Keratinocyte (primary cell): ENCODE results near the gene RPL38. TPM values are rescaled to one million over a fixed set of nuclear protein-coding genes. Genes with fewer than 3 reads are reported as not detected.

Experiments used
- DNase-seq: peaks from one replicate; pipeline ENCODE4 v3.0.0-alpha.2; 2011; ENCODE audit warnings: low read depth, missing footprints, low spot score
- FAIRE-seq: peaks from 2 replicates; lab custom pipeline; 2011; peaks lifted over from hg19 to GRCh38; lab: Jason Lieb, UNC
- H2AFZ ChIP-seq: 2 replicates; pipeline ENCODE4 v1.6.0; 2012; ENCODE audit warnings: low read length, control low read depth, inconsistent platforms; ENCODE audit not compliant: control insufficient read depth
- H3K27ac ChIP-seq: 2 replicates; pipeline ENCODE4 v1.5.1; 2011; ENCODE audit warnings: low read length; ENCODE audit not compliant: control insufficient read depth, insufficient read depth
- H3K27me3 ChIP-seq: 3 replicates; pipeline ENCODE4 v1.6.0; 2011; ENCODE audit warnings: low read length; ENCODE audit not compliant: control insufficient read depth, insufficient read depth; ENCODE audit errors: extremely low read depth
- H3K36me3 ChIP-seq, 2 experiments: 2 replicates in 1 of 2; 3 replicates in 1 of 2; pipeline ENCODE4 v1.5.1; 2011; ENCODE audit warnings: low read length in 2 of 2, mild to moderate bottlenecking in 1 of 2; ENCODE audit not compliant: control insufficient read depth in 2 of 2, insufficient read depth in 2 of 2; ENCODE audit errors: extremely low read depth in 1 of 2
- H3K4me1 ChIP-seq: 3 replicates; pipeline ENCODE4 v1.5.1; 2011; ENCODE audit warnings: low read length; ENCODE audit not compliant: control insufficient read depth, insufficient read depth; ENCODE audit errors: extremely low read depth
- H3K4me2 ChIP-seq: 3 replicates; pipeline ENCODE4 v1.6.0; 2011; ENCODE audit warnings: low read depth, low read length; ENCODE audit not compliant: control insufficient read depth, insufficient read depth; ENCODE audit errors: extremely low read depth
- H3K4me3 ChIP-seq, 3 experiments: fragments of 200-600 bp in 1 of 3; sonication (generic) in 1 of 3; 2 replicates in 2 of 3; 3 replicates in 1 of 3; pipeline ENCODE4 v1.5.1; 2011 to 2016; ENCODE audit warnings: low read length in 3 of 3, mild to moderate bottlenecking in 3 of 3, control low read depth in 2 of 3, inconsistent platforms in 1 of 3, low read depth in 1 of 3, mixed read lengths in 1 of 3, mixed run types in 1 of 3, moderate library complexity in 1 of 3; ENCODE audit not compliant: control insufficient read depth in 2 of 3, insufficient read depth in 2 of 3; ENCODE audit errors: extremely low read depth in 1 of 3
- H3K79me2 ChIP-seq: 2 replicates; pipeline ENCODE4 v1.6.0; 2012; ENCODE audit warnings: low read length; ENCODE audit not compliant: control insufficient read depth, insufficient read depth
- H3K9ac ChIP-seq: 3 replicates; pipeline ENCODE4 v1.6.0; 2011; ENCODE audit warnings: low read length; ENCODE audit not compliant: control insufficient read depth, insufficient read depth; ENCODE audit errors: extremely low read depth
- H3K9me1 ChIP-seq: 3 replicates; pipeline ENCODE4 v1.6.0; 2011; ENCODE audit warnings: low read length; ENCODE audit not compliant: control insufficient read depth, insufficient read depth; ENCODE audit errors: extremely low read depth
- H3K9me3 ChIP-seq: 2 replicates; pipeline ENCODE4 v1.5.1; 2012; ENCODE audit warnings: low read depth, low read length; ENCODE audit not compliant: control insufficient read depth
- H4K20me1 ChIP-seq: 3 replicates; pipeline ENCODE4 v1.6.0; 2011; ENCODE audit warnings: low read length; ENCODE audit not compliant: control insufficient read depth, insufficient read depth; ENCODE audit errors: extremely low read depth
- EZH2 ChIP-seq: IDR thresholded peaks from one replicate; pipeline ENCODE4 v1.6.1; 2012; ENCODE audit warnings: inconsistent platforms, mild to moderate bottlenecking, low read length, moderate library complexity
- dilution Hi-C: fragments of 300-500 bp; cut with MboI; formaldehyde crosslinking; loops from one replicate; pipeline ENCODE4 v1.7.0; 2020; ENCODE audit warnings: low sequenced_read_pairs; ENCODE audit not compliant: extremely low pct_ligation_motif_present
- polyA plus RNA-seq, 5 experiments: library from polyadenylated mRNA; depleted of rRNA in 3 of 5; stranded (reverse) in 3 of 5; stranded (forward) in 1 of 5; unstranded in 1 of 5; fragments of >200 nt; gene quantifications; 1 replicate in 1 of 5; 2 replicates in 3 of 5; 3 replicates in 1 of 5; pipeline versions ENCODE4 v1.2.1 to v1.2.3, GENCODE V29; 2011 to 2012; ENCODE audit warnings: missing spikeins in 2 of 5, low read depth in 1 of 5, low replicate concordance in 1 of 5
- TF ChIP-seq, protein P1 (sequence below), 3 experiments: IDR thresholded peaks in 1 of 3; conservative IDR thresholded peaks in 1 of 3; optimal IDR thresholded peaks in 1 of 3; 2 replicates in 2 of 3; 3 replicates in 1 of 3; pipeline versions ENCODE3 to v1.5.1; 2011; ENCODE audit warnings: low read length in 3 of 3, mild to moderate bottlenecking in 3 of 3, moderate library complexity in 2 of 3, control low read depth in 1 of 3, inconsistent platforms in 1 of 3; ENCODE audit not compliant: insufficient read depth in 2 of 3; ENCODE audit errors: extremely low read depth in 1 of 3

RPL38 gene
- polyA plus RNA-seq, 1 donor (not counting 4 experiments of a cell fraction or from before 2014, with no cell fraction given) = 1,779 TPM

- dilution Hi-C loops = no loop called here
- Histone ChIP-seq H3K4me2 (peak overlapping the region; percentile 94), H4K20me1 (peaks cover 51% of the 10 kb centered on the region), H3K4me1 (peaks cover 73% of the 10 kb centered on the region), H2AFZ (no peak overlapping the region), H3K36me3 (peaks cover 21 to 62% of the 10 kb centered on the region in 2 experiments), H3K9me3 (no peaks in the 10 kb centered on the region), H3K4me3 (peak overlapping the region in 1 of 3 experiments; percentile 9), H3K27ac (no peak overlapping the region), H3K27me3 (peaks cover 10% of the 10 kb centered on the region), H3K9ac (peak overlapping the region; percentile 35), H3K9me1 (peaks cover 6% of the 10 kb centered on the region), H3K79me2 (peaks cover 53% of the 10 kb centered on the region)
- TF ChIP-seq EZH2 = no peak
- TF ChIP-seq, protein P1, sequence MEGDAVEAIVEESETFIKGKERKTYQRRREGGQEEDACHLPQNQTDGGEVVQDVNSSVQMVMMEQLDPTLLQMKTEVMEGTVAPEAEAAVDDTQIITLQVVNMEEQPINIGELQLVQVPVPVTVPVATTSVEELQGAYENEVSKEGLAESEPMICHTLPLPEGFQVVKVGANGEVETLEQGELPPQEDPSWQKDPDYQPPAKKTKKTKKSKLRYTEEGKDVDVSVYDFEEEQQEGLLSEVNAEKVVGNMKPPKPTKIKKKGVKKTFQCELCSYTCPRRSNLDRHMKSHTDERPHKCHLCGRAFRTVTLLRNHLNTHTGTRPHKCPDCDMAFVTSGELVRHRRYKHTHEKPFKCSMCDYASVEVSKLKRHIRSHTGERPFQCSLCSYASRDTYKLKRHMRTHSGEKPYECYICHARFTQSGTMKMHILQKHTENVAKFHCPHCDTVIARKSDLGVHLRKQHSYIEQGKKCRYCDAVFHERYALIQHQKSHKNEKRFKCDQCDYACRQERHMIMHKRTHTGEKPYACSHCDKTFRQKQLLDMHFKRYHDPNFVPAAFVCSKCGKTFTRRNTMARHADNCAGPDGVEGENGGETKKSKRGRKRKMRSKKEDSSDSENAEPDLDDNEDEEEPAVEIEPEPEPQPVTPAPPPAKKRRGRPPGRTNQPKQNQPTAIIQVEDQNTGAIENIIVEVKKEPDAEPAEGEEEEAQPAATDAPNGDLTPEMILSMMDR (optimal IDR thresholded peaks at IDR 0.05 in 1 of 3, IDR thresholded peaks at IDR 0.05 in 1 of 3, conservative IDR thresholded peaks at IDR 0.05 in 1 of 3; ENCODE audit: extremely low read depth in 1 of 3, insufficient read depth in 2 of 3, low read length in 3 of 3) = no peak
- DNase-seq (no peak), FAIRE-seq (no peak)
Observed at GRCh38 chr17:74206332-74206818, 2.9 kb downstream of the RPL38 start.

DNA sequence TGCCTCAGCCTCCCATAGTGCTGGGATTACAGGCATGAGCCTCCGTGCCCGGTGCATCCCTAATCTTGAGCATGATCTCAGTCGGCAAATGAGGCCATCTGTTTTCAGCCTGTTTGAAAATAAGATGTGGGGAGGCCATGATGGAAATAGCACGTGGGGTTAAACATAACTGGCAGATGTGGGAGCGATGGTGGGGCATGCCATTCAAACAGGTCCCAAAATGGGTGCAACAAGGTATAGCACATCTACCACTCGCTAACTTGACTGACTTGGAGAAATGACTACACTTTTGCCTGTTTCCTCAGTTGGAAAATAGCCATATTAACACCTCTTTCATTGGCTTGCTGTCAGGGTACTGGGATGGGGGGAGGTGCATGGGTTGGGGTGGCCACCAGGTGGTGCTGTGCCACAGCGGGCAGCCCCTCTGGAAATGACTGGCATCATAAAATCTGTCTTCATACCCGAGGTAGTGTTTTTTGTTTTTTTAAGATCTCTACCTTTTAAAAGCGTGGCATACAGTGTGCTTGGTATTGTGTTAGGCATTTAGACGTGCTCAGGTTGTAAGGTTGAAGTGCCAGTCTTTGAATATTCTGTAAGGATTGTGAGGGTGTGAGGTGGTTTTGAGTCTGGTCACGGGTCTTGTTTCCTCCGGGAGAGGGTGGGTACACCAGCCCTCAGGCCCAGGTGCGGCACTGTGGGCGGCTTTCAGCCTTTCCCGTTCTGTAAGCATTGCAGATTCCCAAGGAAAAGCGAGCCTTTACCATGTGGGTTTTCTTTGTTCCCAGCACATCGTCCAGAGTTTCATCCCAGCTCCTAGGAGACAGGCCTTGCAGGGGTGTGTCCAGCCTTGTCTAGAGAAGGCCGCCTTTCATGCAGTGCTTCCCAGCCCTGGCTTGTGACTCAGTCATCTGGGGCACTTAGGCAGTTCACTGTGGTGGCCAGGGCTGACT lies 7.0 kb downstream of the RPL38 start:
- Histone ChIP-seq H3K27me3 (peaks cover 15% of the 10 kb centered on the region), H3K79me2 (peaks cover 33% of the 10 kb centered on the region), H2AFZ (no peak overlapping the region), H3K9ac (peak overlapping the region; percentile 13), H3K9me1 (peaks cover 6% of the 10 kb centered on the region), H3K4me1 (peaks cover 72% of the 10 kb centered on the region), H3K4me3 (no peak overlapping the region), H3K4me2 (peak overlapping the region; percentile 8), H3K9me3 (no peaks in the 10 kb centered on the region), H3K27ac (peak overlapping the region; percentile 53), H3K36me3 (peaks cover 14 to 48% of the 10 kb centered on the region in 2 experiments), H4K20me1 (peaks cover 47% of the 10 kb centered on the region)
- dilution Hi-C loops = no loop called here
- no peak for TF ChIP-seq EZH2
- TF ChIP-seq, protein P1 (optimal IDR thresholded peaks at IDR 0.05 in 1 of 3, IDR thresholded peaks at IDR 0.05 in 1 of 3, conservative IDR thresholded peaks at IDR 0.05 in 1 of 3; ENCODE audit: extremely low read depth in 1 of 3, insufficient read depth in 2 of 3, low read length in 3 of 3) = peak; percentile 93 to 99 (median 95)
- FAIRE-seq (no peak), DNase-seq (no peak)
